Thyroid gland (tissue), 4 donors: Measurements from ENCODE around the gene FAAP100. TPM values are rescaled to one million over a fixed set of nuclear protein-coding genes. Genes with fewer than 3 reads are reported as not detected.

Experiments
- DNase-seq, 2 donors: peaks; one replicate each; pipeline ENCODE4 v3.0.0-alpha.2; 2019
- H3K27ac ChIP-seq, 3 donors: fragments of 200-600 bp; sonication (generic); 1 replicate in 2 of 3; 2 replicates in 1 of 3; pipeline ENCODE4 v1.5.1; 2016 to 2019; ENCODE audit warnings: mild to moderate bottlenecking in 1 of 3, moderate library complexity in 1 of 3
- H3K27me3 ChIP-seq: fragments of 200-600 bp; sonication (generic); one replicate; pipeline ENCODE4 v1.5.1; 2019
- H3K36me3 ChIP-seq, 2 donors: fragments of 200-600 bp; sonication (generic); one replicate each; pipeline ENCODE4 v1.5.1; 2016 to 2019
- H3K4me1 ChIP-seq, 2 donors: fragments of 200-600 bp; sonication (generic); one replicate each; pipeline ENCODE4 v1.5.1; 2017 to 2019
- H3K4me3 ChIP-seq, 3 donors: fragments of 200-600 bp; sonication (generic); replicated peaks in 1 of 3; 1 replicate in 2 of 3; 2 replicates in 1 of 3; pipeline ENCODE4 v1.5.1; 2016; ENCODE audit warnings: mild to moderate bottlenecking in 1 of 3
- H3K9me3 ChIP-seq: fragments of 200-600 bp; sonication (generic); one replicate; pipeline ENCODE4 v1.5.1; 2017
- CTCF ChIP-seq, 6 experiments: fragments of 200-600 bp in 3 of 6; fragments of 450-650 bp in 3 of 6; sonication (generic) in 3 of 6; IDR thresholded peaks; one replicate each; pipeline ENCODE4 v1.5.1; 2016 to 2019; ENCODE audit warnings: antibody characterized with exemption in 6 of 6, mild to moderate bottlenecking in 2 of 6, inconsistent platforms in 1 of 6, moderate library complexity in 1 of 6
- POLR2A ChIP-seq, 2 donors: fragments of 450-650 bp; IDR thresholded peaks; one replicate each; pipeline ENCODE4 v1.6.1; 2017; ENCODE audit warnings: antibody characterized with exemption in 2 of 2, mild to moderate bottlenecking in 2 of 2, moderate library complexity in 1 of 2
- WGBS, 2 donors: methylation state at CpG; one replicate each; pipeline ENCODE4 v1.1.5; 2017; 5-methylcytosine and 5-hydroxymethylcytosine counted together
- intact Hi-C: fragments of 100-400 bp; cut with DNase I; formaldehyde crosslinking; loops from one replicate; pipeline ENCODE4 v1.15.1; 2023
- total RNA-seq, 4 donors: library from RNA; depleted of rRNA; stranded (reverse); fragments of >200 nt; gene quantifications; one replicate each; pipeline ENCODE4 v1.2.3, GENCODE V29; 2016

The FAAP100 gene
- total RNA-seq, 4 donors from 2014 or later, result 24.1 to 35.2 (median 31.0) TPM

GRCh38 chr17:81528651-81529436, 23.3 kb downstream of the FAAP100 start:
- Histone ChIP-seq H3K36me3 (no peaks in the 10 kb centered on the region), H3K4me1 (peaks cover 35 to 55% of the 10 kb centered on the region in 2 donors), H3K27ac (peak overlapping the region in 1 of 3 donors; percentile 81), H3K9me3 (no peaks in the 10 kb centered on the region), H3K27me3 (no peaks in the 10 kb centered on the region), H3K4me3 (no peak overlapping the region)
- intact Hi-C loops, result no loop called here
- 86 to 94% methylated on average over 28 to 30 of the region's 62 CpGs for WGBS, 2 donors
- peak in 1 of 2 donors; percentile 51 for DNase-seq
- TF ChIP-seq CTCF (IDR thresholded peaks at IDR 0.05), result no peak

GRCh38 chr17:81528384-81528650, 23.8 kb downstream of the FAAP100 start:
- no peaks in the 10 kb centered on the region for H3K36me3 ChIP-seq
- WGBS, 2 donors, result 78% methylated on average over 7 of the region's 20 CpGs; no CpG with 5 or more reads in 1 of the 2 donors
- H3K9me3 ChIP-seq, result no peaks in the 10 kb centered on the region
- no peak for DNase-seq
- TF ChIP-seq CTCF (IDR thresholded peaks at IDR 0.05), result no peak
- no peak for TF ChIP-seq POLR2A (IDR thresholded peaks at IDR 0.05)
- H3K27me3 ChIP-seq, result no peaks in the 10 kb centered on the region
- intact Hi-C loops, result no loop called here
- H3K4me3 ChIP-seq, result no peak overlapping the region
- H3K4me1 ChIP-seq, result peaks cover 39 to 60% of the 10 kb centered on the region in 2 donors
- peak overlapping the region; percentile 52 to 82 (median 81) for H3K27ac ChIP-seq

GRCh38 chr17:81527591-81528383, 24.4 kb downstream of the FAAP100 start, which contains the start of gene FSCN2:
TSS of gene FSCN2 (plus strand) at chr17:81528377. CDS start at chr17:81528532, 155 bp downstream.
- Histone ChIP-seq H3K4me3 (peak within 1 kb of the TSS in 1 of 3 donors; percentile 4), H3K27ac (peak within 1 kb of the TSS; percentile 52 to 82 (median 81)), H3K4me1 (peaks cover 44 to 66% of the 10 kb centered on the region in 2 donors), H3K27me3 (no peaks in the 10 kb centered on the region), H3K9me3 (no peaks in the 10 kb centered on the region), H3K36me3 (no peaks in the 10 kb centered on the region)
- peak; percentile 90 to 92 for DNase-seq
- intact Hi-C loops, result no loop called here
- peak in 1 of 2 donors; percentile 32 for TF ChIP-seq POLR2A (IDR thresholded peaks at IDR 0.05)
- peak in 5 of 6 experiments; percentile 19 to 78 (median 67) for TF ChIP-seq CTCF (IDR thresholded peaks at IDR 0.05)
- WGBS, 2 donors, result 2 to 4% methylated on average over 8 to 23 of the region's 42 CpGs

- no peak for DNase-seq
- H3K9me3 ChIP-seq, result no peaks in the 10 kb centered on the region
- H3K27ac ChIP-seq, result peak overlapping the region; percentile 52 to 82 (median 81)
- 79 to 93% methylated on average over 14 to 20 of the region's 21 CpGs for WGBS, 2 donors
- no peaks in the 10 kb centered on the region for H3K27me3 ChIP-seq
- peaks cover 50 to 72% of the 10 kb centered on the region in 2 donors for H3K4me1 ChIP-seq
- no peaks in the 10 kb centered on the region for H3K36me3 ChIP-seq
- intact Hi-C loops, result no loop called here
- no peak for TF ChIP-seq POLR2A (IDR thresholded peaks at IDR 0.05)
- TF ChIP-seq CTCF (IDR thresholded peaks at IDR 0.05), result no peak
- H3K4me3 ChIP-seq, result no peak overlapping the region
These were observed 25.2 kb downstream of the FAAP100 start for GRCh38 chr17:81526662-81527571.
